Lung (tissue), 12 donors: Measurements from ENCODE around the gene MRPS30. TPM values are rescaled to one million over a fixed set of nuclear protein-coding genes. Genes with fewer than 3 reads are reported as not detected.

Source experiments
- ATAC-seq: fragments of 200-7000 bp; cut with Tn5 transposase; one replicate; pipeline ENCODE4 v1.9.1; 2020; ENCODE audit warnings: moderate number of reproducible peaks; ENCODE audit not compliant: insufficient read depth, low FRiP score
- DNase-seq, 3 donors: peaks; one replicate each; pipeline ENCODE4 v3.0.0-alpha.2; 2013 to 2017
- H3K27ac ChIP-seq, 2 donors: one replicate each; pipeline ENCODE4 v1.5.1; 2013; ENCODE audit warnings: mild to moderate bottlenecking in 2 of 2, moderate library complexity in 2 of 2, control low read depth in 1 of 2, inconsistent platforms in 1 of 2, low read depth in 1 of 2, low read length in 1 of 2
- H3K27me3 ChIP-seq, 3 donors: one replicate each; pipeline ENCODE4 v1.5.1; 2013; ENCODE audit warnings: low read length in 2 of 3; ENCODE audit not compliant: control insufficient read depth in 3 of 3, insufficient read depth in 3 of 3
- H3K36me3 ChIP-seq, 4 donors: one replicate each; pipeline ENCODE4 v1.5.1; 2013; ENCODE audit warnings: low read length in 4 of 4, mild to moderate bottlenecking in 1 of 4, moderate library complexity in 1 of 4; ENCODE audit not compliant: control insufficient read depth in 4 of 4, insufficient read depth in 4 of 4
- H3K4me1 ChIP-seq, 5 donors: one replicate each; pipeline ENCODE4 v1.5.1; 2013; ENCODE audit warnings: low read length in 5 of 5, mild to moderate bottlenecking in 2 of 5, moderate library complexity in 1 of 5; ENCODE audit not compliant: control insufficient read depth in 5 of 5, insufficient read depth in 5 of 5
- H3K4me3 ChIP-seq: one replicate; pipeline ENCODE4 v1.5.1; 2013; ENCODE audit warnings: mild to moderate bottlenecking, control low read depth, moderate library complexity
- H3K9ac ChIP-seq, 2 donors: one replicate each; pipeline ENCODE4 v1.5.1; 2013; ENCODE audit warnings: low read length in 2 of 2, control low read depth in 1 of 2; ENCODE audit not compliant: insufficient read depth in 1 of 2
- H3K9me3 ChIP-seq, 4 donors: one replicate each; pipeline ENCODE4 v1.5.1; 2013; ENCODE audit warnings: low read length in 3 of 4, mild to moderate bottlenecking in 1 of 4, moderate library complexity in 1 of 4; ENCODE audit not compliant: control insufficient read depth in 4 of 4, insufficient read depth in 3 of 4
- CTCF ChIP-seq: IDR thresholded peaks from 2 replicates; pipeline ENCODE4 v1.5.1; 2012; ENCODE audit warnings: mild to moderate bottlenecking; ENCODE audit errors: control extremely low read depth, extremely low read depth
- whole genome bisulfite sequencing, 2 donors: extraction: QIAGEN DNeasy Blood & Tissue Kit; methylation state at CpG; one replicate each; pipeline ENCODE4 v1.1.7; 2013; 5-methylcytosine and 5-hydroxymethylcytosine counted together
- polyA plus RNA-seq, 2 donors: library from polyadenylated mRNA; stranded (reverse); fragments of 200-250 nt; gene quantifications; one replicate each; pipeline ENCODE4 v1.2.1, GENCODE V29; 2013
- total RNA-seq, 2 donors: library from RNA; depleted of rRNA in 1 of 2; stranded (reverse); fragments of >200 nt in 1 of 2; gene quantifications; one replicate each; pipeline ENCODE4 v1.2.1, GENCODE V29; 2014 to 2021
- donor health status: control.
- donor health status: control.
- donor health status: Bipolar disorder and iron deficiency.
- donor health status: healthy.
- donor health status: DM: yes; HTN: yes; CAD: no.

The MRPS30 gene
- total and polyA plus RNA-seq, 4 donors: 20.3 to 92.9 (median 26.7) TPM

- Histone ChIP-seq H3K27ac (no peak overlapping the region), H3K4me1 (no peaks in the 10 kb centered on the region), H3K4me3 (no peak overlapping the region), H3K9ac (no peak overlapping the region), H3K27me3 (no peaks in the 10 kb centered on the region), H3K36me3 (peaks cover 0 to 2% (median 0%) of the 10 kb centered on the region in 4 donors), H3K9me3 (no peaks in the 10 kb centered on the region)
- no peak for TF ChIP-seq CTCF
- WGBS, 2 donors: 93 to 94% methylated on average over 3 of the region's 3 CpGs
- ATAC-seq: no peak
- no peak for DNase-seq
Measured at GRCh38 chr5:44827681-44828080, 18.9 kb downstream of the MRPS30 start.

GRCh38 chr5:44828719-44829118, 20.0 kb downstream of the MRPS30 start:
- Histone ChIP-seq H3K36me3 (peaks cover 0 to 2% (median 0%) of the 10 kb centered on the region in 4 donors), H3K4me1 (no peaks in the 10 kb centered on the region), H3K9me3 (no peaks in the 10 kb centered on the region), H3K27me3 (no peaks in the 10 kb centered on the region), H3K9ac (no peak overlapping the region), H3K27ac (no peak overlapping the region), H3K4me3 (no peak overlapping the region)
- TF ChIP-seq CTCF: no peak
- whole genome bisulfite sequencing, 2 donors: 84 to 92% methylated on average over 1 of the region's 1 CpG
- no peak for ATAC-seq
- no peak for DNase-seq

- no peak for TF ChIP-seq CTCF
- no peaks in the 10 kb centered on the region for H3K27me3 ChIP-seq
- ATAC-seq (no peak), DNase-seq (no peak)
- no peak overlapping the region for H3K4me3 ChIP-seq
- no peak overlapping the region for H3K27ac ChIP-seq
- peaks cover 0 to 3% (median under 1%) of the 10 kb centered on the region in 4 donors for H3K36me3 ChIP-seq
- H3K4me1 ChIP-seq: no peaks in the 10 kb centered on the region
- H3K9ac ChIP-seq: no peak overlapping the region
- H3K9me3 ChIP-seq: no peaks in the 10 kb centered on the region
- 94 to 100% methylated on average over 1 of the region's 1 CpG for WGBS, 2 donors
Measured at GRCh38 chr5:44830951-44831350, 22.2 kb downstream of the MRPS30 start.

GRCh38 chr5:44833249-44833648, 24.5 kb downstream of the MRPS30 start:
- H3K4me3 ChIP-seq: no peak overlapping the region
- H3K9me3 ChIP-seq: no peaks in the 10 kb centered on the region
- peaks cover 0 to 3% (median 0%) of the 10 kb centered on the region in 4 donors for H3K36me3 ChIP-seq
- WGBS, 2 donors: 95 to 96% methylated on average over 1 of the region's 1 CpG
- no peak for TF ChIP-seq CTCF
- no peak overlapping the region for H3K27ac ChIP-seq
- H3K9ac ChIP-seq: no peak overlapping the region
- DNase-seq (no peak), ATAC-seq (no peak)
- H3K4me1 ChIP-seq: no peaks in the 10 kb centered on the region
- H3K27me3 ChIP-seq: no peaks in the 10 kb centered on the region
